Measurements from ENCODE around the gene SLC35F3. TPM values are rescaled to one million over a fixed set of nuclear protein-coding genes. Genes with fewer than 3 reads are reported as not detected.

Gene SLC35F3
- total RNA-seq, 2 donors from 2014 or later: 14.4 to 14.8 TPM

DNA sequence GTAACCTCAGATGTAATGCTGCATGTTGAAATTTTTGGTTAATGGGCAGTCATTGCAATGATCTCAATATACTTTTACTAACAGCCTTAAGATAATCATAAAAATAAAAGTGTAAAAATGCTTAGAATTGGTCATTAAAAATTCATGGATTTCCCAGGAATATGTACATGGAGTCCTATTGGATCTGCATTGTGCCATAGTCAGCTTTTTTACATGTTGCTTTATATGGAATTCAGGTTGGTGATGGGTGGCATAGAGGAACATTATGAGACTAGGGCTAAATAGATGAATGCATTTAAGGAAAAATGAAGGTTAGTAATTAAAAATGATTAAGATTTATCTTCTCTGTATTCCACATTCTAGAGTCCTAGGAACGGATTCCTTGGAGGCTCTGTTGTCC, 103.2 kb downstream of the SLC35F3 start:
- Mint-ChIP-seq H3K9me3 (peaks cover 8% of the 10 kb centered on the region), H3K27ac (no peak overlapping the region), H3K27me3 (ENCODE audit: insufficient read depth) (peaks cover 3% of the 10 kb centered on the region), H3K36me3 (ENCODE audit: low read depth) (peaks cover 3% of the 10 kb centered on the region), H3K4me3 (no peak overlapping the region), H3K4me1 (peaks cover 6% of the 10 kb centered on the region)
- Histone ChIP-seq H3K27ac (ENCODE audit: low read depth, low read length) (no peak overlapping the region), H3K27me3 (ENCODE audit: control insufficient read depth, insufficient read depth, low read length, poor library complexity, severe bottlenecking) (no peaks in the 10 kb centered on the region), H3K9ac (ENCODE audit: extremely low read depth, low read length, poor library complexity, severe bottlenecking) (no peak overlapping the region), H3K4me3 (ENCODE audit: low read length) (no peak overlapping the region), H3K9me3 (ENCODE audit: control insufficient read depth, low read length) (peaks cover 8% of the 10 kb centered on the region), H3K4me1 (ENCODE audit: control insufficient read depth, insufficient read depth, low read length) (no peaks in the 10 kb centered on the region), H3K36me3 (ENCODE audit: control insufficient read depth, insufficient read depth, low read length) (no peaks in the 10 kb centered on the region)
- DNase-seq: no peak
- TF ChIP-seq, protein P1, sequence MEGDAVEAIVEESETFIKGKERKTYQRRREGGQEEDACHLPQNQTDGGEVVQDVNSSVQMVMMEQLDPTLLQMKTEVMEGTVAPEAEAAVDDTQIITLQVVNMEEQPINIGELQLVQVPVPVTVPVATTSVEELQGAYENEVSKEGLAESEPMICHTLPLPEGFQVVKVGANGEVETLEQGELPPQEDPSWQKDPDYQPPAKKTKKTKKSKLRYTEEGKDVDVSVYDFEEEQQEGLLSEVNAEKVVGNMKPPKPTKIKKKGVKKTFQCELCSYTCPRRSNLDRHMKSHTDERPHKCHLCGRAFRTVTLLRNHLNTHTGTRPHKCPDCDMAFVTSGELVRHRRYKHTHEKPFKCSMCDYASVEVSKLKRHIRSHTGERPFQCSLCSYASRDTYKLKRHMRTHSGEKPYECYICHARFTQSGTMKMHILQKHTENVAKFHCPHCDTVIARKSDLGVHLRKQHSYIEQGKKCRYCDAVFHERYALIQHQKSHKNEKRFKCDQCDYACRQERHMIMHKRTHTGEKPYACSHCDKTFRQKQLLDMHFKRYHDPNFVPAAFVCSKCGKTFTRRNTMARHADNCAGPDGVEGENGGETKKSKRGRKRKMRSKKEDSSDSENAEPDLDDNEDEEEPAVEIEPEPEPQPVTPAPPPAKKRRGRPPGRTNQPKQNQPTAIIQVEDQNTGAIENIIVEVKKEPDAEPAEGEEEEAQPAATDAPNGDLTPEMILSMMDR (conservative IDR thresholded peaks at IDR 0.05): no peak
- 92 to 100% methylated on average over 1 of the region's 1 CpG for WGBS, 2 experiments (ENCODE audit: insufficient coverage in 1 of 2, insufficient read length in 1 of 2)

- H3K36me3 Mint-ChIP-seq (ENCODE audit: low read depth): peaks cover 3% of the 10 kb centered on the region
These were observed 104.1 kb downstream of the SLC35F3 start for GRCh38 chr1:234008591-234008990.

GRCh38 chr1:234009668-234010067, 105.2 kb downstream of the SLC35F3 start:
- no peak overlapping the region for H3K9ac ChIP-seq (ENCODE audit: extremely low read depth, low read length, poor library complexity, severe bottlenecking)
- TF ChIP-seq, protein P1 (conservative IDR thresholded peaks at IDR 0.05): no peak
- H3K36me3 Mint-ChIP-seq (ENCODE audit: low read depth): peaks cover 3% of the 10 kb centered on the region
- H3K36me3 ChIP-seq (ENCODE audit: control insufficient read depth, insufficient read depth, low read length): no peaks in the 10 kb centered on the region
- no peaks in the 10 kb centered on the region for H3K27me3 ChIP-seq (ENCODE audit: control insufficient read depth, insufficient read depth, low read length, poor library complexity, severe bottlenecking)
- no peaks in the 10 kb centered on the region for H3K4me1 ChIP-seq (ENCODE audit: control insufficient read depth, insufficient read depth, low read length)
- no peak overlapping the region for H3K4me3 Mint-ChIP-seq
- peaks cover 8% of the 10 kb centered on the region for H3K9me3 Mint-ChIP-seq
- peaks cover 8% of the 10 kb centered on the region for H3K9me3 ChIP-seq (ENCODE audit: control insufficient read depth, low read length)
- H3K27ac ChIP-seq (ENCODE audit: low read depth, low read length): no peak overlapping the region
- no peak overlapping the region for H3K4me3 ChIP-seq (ENCODE audit: low read length)
- DNase-seq: no peak
- no peak overlapping the region for H3K27ac Mint-ChIP-seq
- peaks cover 3% of the 10 kb centered on the region for H3K27me3 Mint-ChIP-seq (ENCODE audit: insufficient read depth)
- WGBS, 2 experiments (ENCODE audit: insufficient coverage in 1 of 2, insufficient read length in 1 of 2): 100% methylated on average over 1 of the region's 1 CpG; no CpG with 5 or more reads in 1 of the 2 experiments
- H3K4me1 Mint-ChIP-seq: peaks cover 6% of the 10 kb centered on the region

More at GRCh38 chr1:234008591-234008990, 104.1 kb downstream of the SLC35F3 start:
- Histone ChIP-seq H3K4me1 (ENCODE audit: control insufficient read depth, insufficient read depth, low read length) (no peaks in the 10 kb centered on the region), H3K27ac (ENCODE audit: low read depth, low read length) (no peak overlapping the region), H3K9ac (ENCODE audit: extremely low read depth, low read length, poor library complexity, severe bottlenecking) (no peak overlapping the region), H3K36me3 (ENCODE audit: control insufficient read depth, insufficient read depth, low read length) (no peaks in the 10 kb centered on the region), H3K27me3 (ENCODE audit: control insufficient read depth, insufficient read depth, low read length, poor library complexity, severe bottlenecking) (no peaks in the 10 kb centered on the region), H3K4me3 (ENCODE audit: low read length) (no peak overlapping the region), H3K9me3 (ENCODE audit: control insufficient read depth, low read length) (peaks cover 8% of the 10 kb centered on the region)
- TF ChIP-seq, protein P1 (conservative IDR thresholded peaks at IDR 0.05): no peak
- Mint-ChIP-seq H3K4me3 (no peak overlapping the region), H3K4me1 (peaks cover 6% of the 10 kb centered on the region), H3K9me3 (peaks cover 8% of the 10 kb centered on the region), H3K27ac (no peak overlapping the region), H3K27me3 (ENCODE audit: insufficient read depth) (peaks cover 3% of the 10 kb centered on the region)
- no peak for DNase-seq
